NK-92 treated with Interleukin-12 subunit alpha and Interleukin-12 subunit beta, amount 100 ng/mL, for 24 hours (cell line): ENCODE measurements around the gene DBN1.
"Not testable (repeated sequence)": the region's sequence is repeated elsewhere in the genome, so short reads cannot be mapped to it uniquely, and the experiment has no call there.

Source experiments
- DNase-seq: peaks from one replicate; lab custom pipeline; 2025; lab: John Stamatoyannopoulos, UW

The DBN1 gene

GRCh38 chr5:177429248-177430040, 44.0 kb downstream of the DBN1 start:
- peak; percentile 82 for DNase-seq

DNA sequence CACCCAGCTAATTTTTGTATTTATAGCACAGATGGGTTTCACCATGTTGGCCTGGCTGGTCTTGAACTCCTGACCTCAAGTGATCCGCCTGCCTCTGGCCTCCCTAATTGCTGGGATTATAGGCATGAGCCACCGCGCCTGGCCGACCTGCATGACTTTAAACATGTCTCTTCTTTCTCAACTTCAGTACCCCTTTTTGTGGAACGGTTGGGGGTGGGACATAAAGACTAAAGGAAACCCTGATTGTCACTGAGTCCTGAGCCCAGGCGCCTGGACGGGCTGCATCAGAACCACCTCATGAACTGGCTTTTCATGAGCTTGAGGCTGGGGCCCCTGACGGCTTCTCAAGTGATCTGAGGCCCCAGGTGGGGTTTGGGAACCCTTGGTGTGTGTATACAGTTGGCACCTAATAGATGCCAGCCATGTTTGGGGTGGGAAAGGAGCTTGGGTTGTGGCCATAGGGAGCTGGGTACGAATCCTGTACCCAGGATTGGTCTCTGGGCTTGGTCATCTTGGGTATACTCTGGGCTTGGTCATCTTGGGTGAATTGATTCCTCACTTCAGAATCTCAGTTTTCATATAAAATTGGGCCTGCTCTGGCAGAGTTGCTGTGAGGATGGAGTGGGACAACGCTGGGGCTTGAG, 44.7 kb downstream of the DBN1 start:
- no peak for DNase-seq

DNA sequence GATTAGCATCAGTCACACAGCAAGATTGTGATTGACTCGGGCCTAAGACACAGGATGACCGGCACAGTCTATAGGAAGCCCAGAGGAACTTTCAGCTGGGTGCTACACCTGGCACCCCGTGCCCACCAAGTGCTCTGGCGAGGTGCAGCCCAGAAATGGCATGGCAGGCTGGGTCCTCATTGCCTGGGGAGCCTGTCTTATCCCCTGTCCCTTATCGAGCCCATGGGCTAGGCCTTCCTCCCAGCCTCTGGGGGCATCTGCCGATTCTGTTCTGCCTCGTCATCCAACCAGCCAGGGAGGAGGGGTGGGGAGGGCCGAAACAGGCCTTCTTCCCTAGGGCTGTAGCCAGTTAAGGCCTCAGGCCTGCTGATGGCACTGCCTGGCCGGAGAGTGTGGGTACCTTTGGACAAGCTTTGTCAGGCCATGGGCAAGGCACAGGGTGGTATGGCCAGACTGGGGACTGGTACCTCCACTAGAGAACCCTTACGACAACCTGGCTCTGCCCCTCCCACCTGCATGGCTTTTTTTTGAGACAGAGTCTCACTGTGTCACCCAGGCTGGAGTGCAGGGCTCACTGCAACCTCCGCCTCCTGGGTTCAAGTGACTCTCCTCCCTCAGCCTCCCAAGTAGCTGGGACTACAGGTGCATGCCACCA, 45.4 kb downstream of the DBN1 start:
- peak; percentile 41 for DNase-seq

DNA sequence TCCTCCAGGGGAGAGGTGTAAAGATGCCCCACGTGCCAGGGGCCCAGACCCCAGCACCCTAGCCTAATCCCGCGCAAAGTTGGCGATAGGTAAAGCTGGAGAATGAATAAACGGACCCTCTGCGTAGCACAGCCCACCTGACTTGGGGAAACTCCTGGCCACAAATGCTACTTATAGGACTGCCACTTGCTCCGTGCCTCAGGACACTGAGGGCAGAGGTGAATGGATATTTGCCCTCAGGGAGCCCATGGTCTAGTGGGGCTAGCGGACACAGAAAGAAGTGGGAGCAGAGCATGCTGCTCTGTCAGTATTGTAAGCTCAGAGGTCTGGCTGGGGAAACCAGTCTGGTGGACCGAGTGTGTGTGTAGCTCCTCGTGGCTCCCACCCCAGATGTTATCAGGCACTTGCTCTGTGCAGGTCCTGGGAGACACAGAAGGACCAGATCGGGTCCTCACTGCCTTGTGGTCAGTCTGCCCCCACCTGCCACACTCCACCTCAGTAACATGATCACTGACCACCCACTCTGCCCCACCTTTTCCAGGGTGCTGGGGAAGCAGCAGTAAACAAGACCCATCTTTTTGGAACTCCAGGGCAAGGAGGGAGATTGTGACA, 46.1 kb downstream of the DBN1 start:
- DNase-seq, result peak; percentile 29

DNA sequence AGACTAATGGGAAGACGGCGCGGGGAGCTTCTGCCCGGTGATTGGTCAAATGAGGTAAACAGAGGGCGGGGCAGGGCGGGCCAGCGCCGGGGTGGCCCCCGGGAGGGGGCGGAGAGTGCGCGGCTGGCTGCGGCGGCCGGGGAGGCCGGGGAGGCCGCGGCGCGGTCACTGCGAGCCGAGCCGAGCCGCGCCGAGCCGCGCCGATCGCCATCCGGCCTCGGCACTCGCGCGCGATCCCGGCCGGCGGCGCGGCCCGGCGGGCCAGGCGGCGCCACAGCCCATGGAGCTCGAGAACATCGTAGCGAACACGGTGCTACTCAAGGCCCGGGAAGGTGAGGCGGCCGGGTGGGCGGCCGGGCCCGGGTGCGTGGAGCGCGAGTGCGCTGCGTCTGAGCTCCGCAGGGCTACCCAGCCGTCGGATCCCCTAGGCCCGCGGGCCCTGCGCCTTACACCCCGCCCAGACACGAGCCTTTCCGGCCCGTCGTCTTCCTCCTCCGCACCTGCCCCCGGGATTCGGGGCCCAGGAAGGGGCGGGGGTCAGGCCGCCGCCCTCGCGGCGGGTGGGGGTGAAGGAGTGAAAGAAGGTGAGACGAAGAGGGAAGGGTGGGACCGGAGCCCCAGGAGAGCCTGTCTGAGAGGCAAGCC, 46.7 kb downstream of the DBN1 start, which contains the start of gene GRK6:
Gene GRK6, plus strand, starts transcription at position 111 of the 645 bp plus-strand sequence. Its CDS starts 170 bp downstream, at position 281.
- peak; percentile 49 for DNase-seq

GRCh38 chr5:177425801-177426565, 47.5 kb downstream of the DBN1 start:
- peak; percentile 99 for DNase-seq

- no peak for DNase-seq
These were observed 48.1 kb downstream of the DBN1 start for GRCh38 chr5:177425196-177425800.

DNA sequence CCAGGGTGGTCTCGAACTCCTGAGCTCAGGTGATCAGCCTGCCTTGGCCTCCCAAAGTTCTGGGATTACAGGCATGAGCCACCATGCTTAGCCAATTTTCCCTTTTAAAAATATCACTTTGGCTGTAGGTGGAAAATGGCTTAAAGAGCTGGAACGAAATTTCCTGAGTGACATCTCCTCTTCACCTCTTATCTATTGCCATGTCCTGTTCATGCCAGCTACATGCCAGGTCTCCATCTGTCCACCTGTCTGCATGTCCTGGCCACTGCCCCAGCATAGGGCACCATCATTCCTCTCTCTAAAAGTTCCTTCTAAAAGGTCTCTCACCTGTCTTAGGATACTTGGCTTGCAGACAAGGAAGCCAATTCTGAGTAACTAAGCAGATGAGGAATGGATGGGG, 49.8 kb downstream of the DBN1 start:
- DNase-seq, result no peak

GRCh38 chr5:177421062-177421798, 52.2 kb downstream of the DBN1 start:
- DNase-seq, result no peak

DNA sequence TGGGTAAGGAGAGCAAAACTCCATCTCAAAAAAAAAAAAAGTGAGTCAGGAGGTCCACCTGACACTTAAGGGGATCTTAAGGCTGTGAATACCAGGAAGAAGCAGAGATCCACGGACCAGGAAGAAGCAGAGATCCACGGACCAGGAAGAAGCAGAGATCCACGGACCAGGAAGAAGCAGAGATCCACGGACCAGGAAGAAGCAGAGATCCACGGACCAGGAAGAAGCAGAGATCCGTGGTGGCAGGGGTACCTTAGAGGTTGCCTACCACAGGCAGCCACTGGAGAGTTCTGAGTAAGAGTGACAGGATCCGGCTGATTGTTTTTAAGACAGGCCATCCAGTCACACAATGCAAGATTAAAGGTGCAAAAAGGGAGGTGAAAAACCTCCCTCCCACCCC, 53.0 kb downstream of the DBN1 start:
- DNase-seq, result not testable (repeated sequence)

DNA sequence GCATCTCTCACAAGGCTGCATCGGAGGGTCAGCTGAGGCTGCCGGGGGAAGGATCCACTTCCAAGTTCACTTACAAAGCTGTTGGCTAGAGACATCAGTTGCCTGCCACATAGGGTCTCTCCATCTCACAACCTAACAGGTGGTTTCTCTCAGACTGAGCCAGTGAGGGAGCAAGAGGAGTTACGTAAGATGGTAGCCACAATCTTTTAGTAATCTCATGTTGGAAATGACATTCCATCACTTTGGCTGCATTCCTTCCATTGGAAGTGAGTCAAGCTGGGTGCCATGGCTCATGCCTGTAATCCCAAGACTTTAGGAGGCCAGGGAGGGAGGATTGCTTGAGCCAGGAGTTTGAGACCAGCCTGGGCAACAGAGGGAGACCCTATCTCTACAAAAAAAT, 54.4 kb downstream of the DBN1 start:
- no peak for DNase-seq

- not testable (repeated sequence) for DNase-seq
These were observed 56.4 kb downstream of the DBN1 start for GRCh38 chr5:177417081-177417480.

GRCh38 chr5:177414481-177414880, 59.0 kb downstream of the DBN1 start:
- DNase-seq, result no peak

GRCh38 chr5:177412603-177413233, 60.7 kb downstream of the DBN1 start:
- DNase-seq, result peak; percentile 35

DNA sequence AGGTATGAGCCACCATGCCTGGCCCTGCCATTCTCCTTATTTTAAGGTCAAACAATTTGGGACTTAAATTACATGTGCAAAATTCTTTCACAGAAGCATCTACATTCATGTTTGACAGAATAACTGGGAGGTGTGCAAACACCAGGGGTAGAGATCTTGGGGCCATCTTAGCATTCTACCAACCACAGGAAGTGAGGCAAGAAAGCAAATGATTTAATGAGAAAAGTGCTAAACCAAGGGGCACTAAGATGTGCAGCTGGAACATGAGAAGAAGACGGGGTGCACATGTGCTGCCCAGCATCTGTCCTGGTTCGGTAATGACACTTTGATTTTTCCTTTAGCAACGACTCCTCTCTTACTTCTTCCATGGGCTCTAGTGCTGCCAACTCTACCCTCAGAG, 62.9 kb downstream of the DBN1 start:
- DNase-seq, result no peak

- no peak for DNase-seq
These were observed 64.2 kb downstream of the DBN1 start, which contains the start of gene F12 for GRCh38 chr5:177409043-177409801. Gene F12 (minus strand): TSS chr5:177409564. CDS start chr5:177409527, 37 bp downstream.
